Duodenal mucosa (tissue), 2 donors: Measurements from ENCODE around the gene COL23A1.

Experiments used
- H3K27ac ChIP-seq: one replicate; pipeline ENCODE4 v1.7.0; 2013; ENCODE audit warnings: low read depth, low read length
- H3K27me3 ChIP-seq, 2 donors: one replicate each; pipeline ENCODE4 v1.7.0; 2013; ENCODE audit warnings: low read length in 2 of 2, control low read depth in 1 of 2; ENCODE audit not compliant: insufficient read depth in 2 of 2, control insufficient read depth in 1 of 2
- H3K36me3 ChIP-seq, 2 donors: one replicate each; pipeline ENCODE4 v1.7.0; 2013; ENCODE audit warnings: low read length in 2 of 2, control low read depth in 1 of 2; ENCODE audit not compliant: insufficient read depth in 2 of 2, control insufficient read depth in 1 of 2
- H3K4me1 ChIP-seq, 2 donors: one replicate each; pipeline ENCODE4 v1.7.0; 2013; ENCODE audit warnings: low read length in 2 of 2, control low read depth in 1 of 2; ENCODE audit not compliant: insufficient read depth in 2 of 2, control insufficient read depth in 1 of 2
- H3K4me3 ChIP-seq, 2 donors: one replicate each; pipeline ENCODE4 v1.7.0; 2013; ENCODE audit warnings: low read length in 2 of 2, low read depth in 1 of 2
- H3K9ac ChIP-seq, 2 donors: one replicate each; pipeline ENCODE4 v1.7.0; 2013; ENCODE audit warnings: low read length in 2 of 2, low read depth in 1 of 2
- H3K9me3 ChIP-seq, 2 donors: one replicate each; pipeline ENCODE4 v1.7.0; 2013; ENCODE audit warnings: low read length in 2 of 2, control low read depth in 1 of 2; ENCODE audit not compliant: control insufficient read depth in 1 of 2

The COL23A1 gene

GRCh38 chr5:178424810-178425177 lies 165.4 kb downstream of the COL23A1 start:
- Histone ChIP-seq H3K27me3 (no peaks in the 10 kb centered on the region), H3K9ac (no peak overlapping the region), H3K36me3 (no peaks in the 10 kb centered on the region), H3K4me1 (no peaks in the 10 kb centered on the region), H3K4me3 (no peak overlapping the region), H3K27ac (no peak overlapping the region), H3K9me3 (no peaks in the 10 kb centered on the region)

- no peaks in the 10 kb centered on the region for H3K27me3 ChIP-seq
- H3K4me1 ChIP-seq, result no peaks in the 10 kb centered on the region
- H3K27ac ChIP-seq, result no peak overlapping the region
- H3K9ac ChIP-seq, result no peak overlapping the region
- H3K4me3 ChIP-seq, result no peak overlapping the region
- H3K36me3 ChIP-seq, result no peaks in the 10 kb centered on the region
- H3K9me3 ChIP-seq, result no peaks in the 10 kb centered on the region
Measured at GRCh38 chr5:178423901-178424809, 166.0 kb downstream of the COL23A1 start.

- Histone ChIP-seq H3K9ac (no peak overlapping the region), H3K4me1 (peaks cover 0 to 3% of the 10 kb centered on the region in 2 donors), H3K9me3 (no peaks in the 10 kb centered on the region), H3K36me3 (no peaks in the 10 kb centered on the region), H3K27ac (no peak overlapping the region), H3K4me3 (no peak overlapping the region), H3K27me3 (no peaks in the 10 kb centered on the region)
Measured at GRCh38 chr5:178423431-178423830, 166.8 kb downstream of the COL23A1 start.

- Histone ChIP-seq H3K27ac (no peak overlapping the region), H3K4me3 (no peak overlapping the region), H3K27me3 (no peaks in the 10 kb centered on the region), H3K9ac (no peak overlapping the region), H3K9me3 (no peaks in the 10 kb centered on the region), H3K36me3 (no peaks in the 10 kb centered on the region), H3K4me1 (peaks cover 0 to 3% of the 10 kb centered on the region in 2 donors)
Measured at GRCh38 chr5:178422400-178422775, 167.8 kb downstream of the COL23A1 start.

- Histone ChIP-seq H3K4me3 (no peak overlapping the region), H3K9me3 (no peaks in the 10 kb centered on the region), H3K9ac (no peak overlapping the region), H3K4me1 (peaks cover 0 to 3% of the 10 kb centered on the region in 2 donors), H3K27me3 (no peaks in the 10 kb centered on the region), H3K36me3 (no peaks in the 10 kb centered on the region), H3K27ac (no peak overlapping the region)
Measured at GRCh38 chr5:178421699-178422399, 168.3 kb downstream of the COL23A1 start.

- no peak overlapping the region for H3K9ac ChIP-seq
- no peaks in the 10 kb centered on the region for H3K27me3 ChIP-seq
- H3K4me1 ChIP-seq, result peaks cover 0 to 3% of the 10 kb centered on the region in 2 donors
- H3K36me3 ChIP-seq, result no peaks in the 10 kb centered on the region
- H3K4me3 ChIP-seq, result no peak overlapping the region
- no peak overlapping the region for H3K27ac ChIP-seq
- no peaks in the 10 kb centered on the region for H3K9me3 ChIP-seq
Measured at GRCh38 chr5:178421128-178421527, 169.1 kb downstream of the COL23A1 start.

- Histone ChIP-seq H3K4me1 (peaks cover 0 to 3% of the 10 kb centered on the region in 2 donors), H3K27ac (no peak overlapping the region), H3K9me3 (no peaks in the 10 kb centered on the region), H3K9ac (no peak overlapping the region), H3K4me3 (no peak overlapping the region), H3K27me3 (no peaks in the 10 kb centered on the region), H3K36me3 (no peaks in the 10 kb centered on the region)
Measured at GRCh38 chr5:178420354-178420781, 169.8 kb downstream of the COL23A1 start.

GRCh38 chr5:178419651-178420050 lies 170.5 kb downstream of the COL23A1 start:
- no peaks in the 10 kb centered on the region for H3K36me3 ChIP-seq
- no peaks in the 10 kb centered on the region for H3K27me3 ChIP-seq
- H3K9me3 ChIP-seq, result no peaks in the 10 kb centered on the region
- H3K9ac ChIP-seq, result no peak overlapping the region
- H3K4me1 ChIP-seq, result peaks cover 0 to 3% of the 10 kb centered on the region in 2 donors
- H3K4me3 ChIP-seq, result no peak overlapping the region
- no peak overlapping the region for H3K27ac ChIP-seq

GRCh38 chr5:178419196-178419595 lies 171.0 kb downstream of the COL23A1 start:
- Histone ChIP-seq H3K9me3 (no peaks in the 10 kb centered on the region), H3K4me1 (peaks cover 0 to 3% of the 10 kb centered on the region in 2 donors), H3K4me3 (no peak overlapping the region), H3K9ac (no peak overlapping the region), H3K36me3 (no peaks in the 10 kb centered on the region), H3K27me3 (no peaks in the 10 kb centered on the region), H3K27ac (no peak overlapping the region)

- peaks cover 0 to 3% of the 10 kb centered on the region in 2 donors for H3K4me1 ChIP-seq
- no peaks in the 10 kb centered on the region for H3K27me3 ChIP-seq
- H3K9ac ChIP-seq, result no peak overlapping the region
- H3K36me3 ChIP-seq, result no peaks in the 10 kb centered on the region
- no peak overlapping the region for H3K4me3 ChIP-seq
- H3K9me3 ChIP-seq, result no peaks in the 10 kb centered on the region
- no peak overlapping the region for H3K27ac ChIP-seq
Measured at GRCh38 chr5:178418471-178419010, 171.7 kb downstream of the COL23A1 start.
